Progenitor cell of endocrine pancreas (in vitro differentiated cells): Measurements from ENCODE around the gene BCAR1. TPM values are rescaled to one million over a fixed set of nuclear protein-coding genes. Genes with fewer than 3 reads are reported as not detected.
"Not testable (repeated sequence)": the region's sequence is repeated elsewhere in the genome, so short reads cannot be mapped to it uniquely, and the experiment has no call there.

Experiments used
- DNase-seq: peaks from one replicate; pipeline ENCODE4 v3.0.0; 2021; ENCODE audit warnings: low spot score; ENCODE audit not compliant: unreplicated experiment
- H3K27ac Mint-ChIP-seq: 2 replicates; pipeline ENCODE4 v1.8.0; 2021; ENCODE audit warnings: mild to moderate bottlenecking, moderate library complexity, mixed read lengths
- H3K27me3 Mint-ChIP-seq: 2 replicates; pipeline ENCODE4 v1.8.0; 2021; ENCODE audit warnings: mixed read lengths
- H3K36me3 Mint-ChIP-seq: 2 replicates; pipeline ENCODE4 v1.8.0; 2022; ENCODE audit warnings: mixed read lengths; ENCODE audit not compliant: insufficient read depth
- H3K4me1 Mint-ChIP-seq: 2 replicates; pipeline ENCODE4 v1.8.0; 2021; ENCODE audit warnings: low read depth, mixed read lengths
- H3K4me3 Mint-ChIP-seq: 2 replicates; pipeline ENCODE4 v1.8.0; 2021; ENCODE audit warnings: low read depth, mild to moderate bottlenecking, moderate library complexity, mixed read lengths
- H3K9me3 Mint-ChIP-seq: 2 replicates; pipeline ENCODE4 v1.8.0; 2021; ENCODE audit warnings: low read depth, mixed read lengths
- total RNA-seq: library from RNA; stranded (reverse); gene quantifications from 2 replicates; pipeline ENCODE4 v1.2.1, GENCODE V29; 2021
- TF ChIP-seq, protein P1 (sequence below): fragments of 200-600 bp; sonication (generic); IDR thresholded peaks from one replicate; pipeline ENCODE4 v1.5.0; 2021; ENCODE audit warnings: antibody characterized with exemption, mild to moderate bottlenecking; ENCODE audit not compliant: unreplicated experiment

The BCAR1 gene
- total RNA-seq, 1 donor from 2014 or later = 75.1 TPM

GRCh38 chr16:75216127-75216526 lies 35.3 kb downstream of the BCAR1 start:
- H3K4me3 Mint-ChIP-seq = no peak overlapping the region
- H3K9me3 Mint-ChIP-seq = no peaks in the 10 kb centered on the region

GRCh38 chr16:75211286-75211685 lies 40.1 kb downstream of the BCAR1 start:
- H3K9me3 Mint-ChIP-seq, H3K4me3 Mint-ChIP-seq, DNase-seq, H3K4me1 Mint-ChIP-seq, H3K27me3 Mint-ChIP-seq, H3K36me3 Mint-ChIP-seq, H3K27ac Mint-ChIP-seq: not testable (repeated sequence)

More at GRCh38 chr16:75216127-75216526, 35.3 kb downstream of the BCAR1 start:
- DNase-seq = no peak
- Mint-ChIP-seq H3K27ac (no peak overlapping the region), H3K27me3 (no peaks in the 10 kb centered on the region), H3K4me1 (no peaks in the 10 kb centered on the region), H3K36me3 (no peaks in the 10 kb centered on the region)
- TF ChIP-seq, protein P1, sequence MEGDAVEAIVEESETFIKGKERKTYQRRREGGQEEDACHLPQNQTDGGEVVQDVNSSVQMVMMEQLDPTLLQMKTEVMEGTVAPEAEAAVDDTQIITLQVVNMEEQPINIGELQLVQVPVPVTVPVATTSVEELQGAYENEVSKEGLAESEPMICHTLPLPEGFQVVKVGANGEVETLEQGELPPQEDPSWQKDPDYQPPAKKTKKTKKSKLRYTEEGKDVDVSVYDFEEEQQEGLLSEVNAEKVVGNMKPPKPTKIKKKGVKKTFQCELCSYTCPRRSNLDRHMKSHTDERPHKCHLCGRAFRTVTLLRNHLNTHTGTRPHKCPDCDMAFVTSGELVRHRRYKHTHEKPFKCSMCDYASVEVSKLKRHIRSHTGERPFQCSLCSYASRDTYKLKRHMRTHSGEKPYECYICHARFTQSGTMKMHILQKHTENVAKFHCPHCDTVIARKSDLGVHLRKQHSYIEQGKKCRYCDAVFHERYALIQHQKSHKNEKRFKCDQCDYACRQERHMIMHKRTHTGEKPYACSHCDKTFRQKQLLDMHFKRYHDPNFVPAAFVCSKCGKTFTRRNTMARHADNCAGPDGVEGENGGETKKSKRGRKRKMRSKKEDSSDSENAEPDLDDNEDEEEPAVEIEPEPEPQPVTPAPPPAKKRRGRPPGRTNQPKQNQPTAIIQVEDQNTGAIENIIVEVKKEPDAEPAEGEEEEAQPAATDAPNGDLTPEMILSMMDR = no peak

DNA sequence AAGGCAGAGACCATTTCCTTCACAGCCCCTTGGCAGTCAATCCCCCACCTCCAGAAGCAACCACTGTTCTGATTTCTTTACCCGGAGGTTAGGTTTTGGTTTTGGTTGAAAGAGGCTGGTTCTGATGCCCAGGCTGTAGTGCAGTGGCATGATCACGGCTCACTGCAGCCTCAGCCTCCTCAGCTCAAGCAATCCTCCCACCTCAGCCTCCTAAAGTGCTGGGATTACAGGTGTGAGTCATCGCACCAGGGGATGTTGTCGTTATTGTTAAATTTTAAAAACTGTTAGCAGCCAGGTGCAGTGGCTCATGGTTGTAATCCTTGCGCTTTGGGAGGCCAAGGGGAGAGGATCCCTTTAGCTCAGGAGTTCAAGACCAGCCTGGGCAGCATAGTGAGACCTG lies 41.5 kb downstream of the BCAR1 start:
- Mint-ChIP-seq H3K4me3 (no peak overlapping the region), H3K9me3 (no peaks in the 10 kb centered on the region), H3K36me3 (no peaks in the 10 kb centered on the region), H3K27me3 (no peaks in the 10 kb centered on the region), H3K27ac (no peak overlapping the region), H3K4me1 (no peaks in the 10 kb centered on the region)
- TF ChIP-seq, protein P1 = no peak
- DNase-seq = no peak

GRCh38 chr16:75209514-75209913 lies 41.9 kb downstream of the BCAR1 start:
- H3K4me3 Mint-ChIP-seq = not testable (repeated sequence)

GRCh38 chr16:75208861-75209505 lies 42.4 kb downstream of the BCAR1 start:
- no peaks in the 10 kb centered on the region for H3K9me3 Mint-ChIP-seq
- H3K4me1 Mint-ChIP-seq = no peaks in the 10 kb centered on the region
- H3K4me3 Mint-ChIP-seq = no peak overlapping the region
- TF ChIP-seq, protein P1 = no peak
- no peaks in the 10 kb centered on the region for H3K36me3 Mint-ChIP-seq
- no peak for DNase-seq
- no peaks in the 10 kb centered on the region for H3K27me3 Mint-ChIP-seq
- no peak overlapping the region for H3K27ac Mint-ChIP-seq

More at GRCh38 chr16:75209514-75209913, 41.9 kb downstream of the BCAR1 start:
- H3K4me1 Mint-ChIP-seq, DNase-seq, H3K9me3 Mint-ChIP-seq, H3K27me3 Mint-ChIP-seq, H3K36me3 Mint-ChIP-seq, H3K27ac Mint-ChIP-seq: not testable (repeated sequence)

GRCh38 chr16:75208242-75208825 lies 43.1 kb downstream of the BCAR1 start:
- Mint-ChIP-seq H3K27ac (no peak overlapping the region), H3K27me3 (no peaks in the 10 kb centered on the region), H3K4me3 (no peak overlapping the region), H3K36me3 (no peaks in the 10 kb centered on the region), H3K4me1 (no peaks in the 10 kb centered on the region), H3K9me3 (no peaks in the 10 kb centered on the region)
- TF ChIP-seq, protein P1 = no peak
- DNase-seq = no peak
